ENCODE data around the gene AKAP9. TPM values are rescaled to one million over a fixed set of nuclear protein-coding genes. Genes with fewer than 3 reads are reported as not detected.
A peak's percentile ranks its signal among the peaks of the same experiment; 100 is the strongest.
"Not testable (repeated sequence)": the region's sequence is repeated elsewhere in the genome, so short reads cannot be mapped to it uniquely, and the experiment has no call there.

The AKAP9 gene
- total RNA-seq, 1 donor from 2014 or later: 75.4 TPM

- Histone ChIP-seq H3K9me3 (no peaks in the 10 kb centered on the region), H3K27me3 (no peaks in the 10 kb centered on the region), H3K36me3 (no peaks in the 10 kb centered on the region), H3K4me1 (peaks cover 27% of the 10 kb centered on the region), H3K27ac (peak overlapping the region; percentile 98), H3K4me3 (peak overlapping the region; percentile 88 to 98)
- no peak for DNase-seq (ENCODE audit: extremely low spot score in 2 of 2)
- TF ChIP-seq POLR2AphosphoS5 (IDR thresholded peaks at IDR 0.05; ENCODE audit: insufficient read depth in 1 of 2, low read depth in 1 of 2) (no peak), POLR2A (IDR thresholded peaks at IDR 0.05) (no peak)
- TF ChIP-seq, protein P1, sequence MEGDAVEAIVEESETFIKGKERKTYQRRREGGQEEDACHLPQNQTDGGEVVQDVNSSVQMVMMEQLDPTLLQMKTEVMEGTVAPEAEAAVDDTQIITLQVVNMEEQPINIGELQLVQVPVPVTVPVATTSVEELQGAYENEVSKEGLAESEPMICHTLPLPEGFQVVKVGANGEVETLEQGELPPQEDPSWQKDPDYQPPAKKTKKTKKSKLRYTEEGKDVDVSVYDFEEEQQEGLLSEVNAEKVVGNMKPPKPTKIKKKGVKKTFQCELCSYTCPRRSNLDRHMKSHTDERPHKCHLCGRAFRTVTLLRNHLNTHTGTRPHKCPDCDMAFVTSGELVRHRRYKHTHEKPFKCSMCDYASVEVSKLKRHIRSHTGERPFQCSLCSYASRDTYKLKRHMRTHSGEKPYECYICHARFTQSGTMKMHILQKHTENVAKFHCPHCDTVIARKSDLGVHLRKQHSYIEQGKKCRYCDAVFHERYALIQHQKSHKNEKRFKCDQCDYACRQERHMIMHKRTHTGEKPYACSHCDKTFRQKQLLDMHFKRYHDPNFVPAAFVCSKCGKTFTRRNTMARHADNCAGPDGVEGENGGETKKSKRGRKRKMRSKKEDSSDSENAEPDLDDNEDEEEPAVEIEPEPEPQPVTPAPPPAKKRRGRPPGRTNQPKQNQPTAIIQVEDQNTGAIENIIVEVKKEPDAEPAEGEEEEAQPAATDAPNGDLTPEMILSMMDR (IDR thresholded peaks at IDR 0.05): no peak
- intact Hi-C loops (cut with DNase I): no loop called here
These were observed 194.6 kb downstream of the AKAP9 start for GRCh38 chr7:92135052-92135889.

DNA sequence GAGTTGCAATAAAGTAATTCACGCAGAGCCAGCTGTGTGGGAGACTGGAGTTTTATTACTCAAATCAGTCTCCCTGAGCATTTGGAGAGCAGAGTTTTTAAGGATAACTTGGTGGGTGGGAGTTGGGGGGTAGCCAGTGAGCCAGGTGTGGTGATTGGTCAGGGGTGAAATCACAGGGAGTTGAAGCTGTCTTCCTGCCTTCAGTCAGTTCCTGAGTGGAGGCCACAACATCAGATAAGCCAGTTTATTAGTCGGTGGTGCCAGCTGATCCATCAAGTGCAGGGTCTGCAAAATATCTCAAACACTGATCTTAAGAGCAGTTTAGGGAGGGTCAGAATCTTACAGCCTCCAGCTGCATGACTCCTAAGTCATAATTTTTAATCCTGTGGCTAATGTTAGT is 196.9 kb downstream of the AKAP9 start:
- no peak for DNase-seq (ENCODE audit: extremely low spot score in 2 of 2)
- H3K27me3 ChIP-seq: no peaks in the 10 kb centered on the region
- intact Hi-C loops (cut with DNase I): no loop called here

GRCh38 chr7:92141161-92141560 is 200.5 kb downstream of the AKAP9 start:
- no peak for TF ChIP-seq POLR2AphosphoS5 (IDR thresholded peaks at IDR 0.05; ENCODE audit: insufficient read depth in 1 of 2, low read depth in 1 of 2)
- TF ChIP-seq POLR2A (IDR thresholded peaks at IDR 0.05): no peak
- TF ChIP-seq, protein P1 (IDR thresholded peaks at IDR 0.05): no peak
- Histone ChIP-seq H3K9me3 (no peaks in the 10 kb centered on the region), H3K36me3 (no peaks in the 10 kb centered on the region), H3K4me3 (no peak overlapping the region), H3K27me3 (no peaks in the 10 kb centered on the region), H3K27ac (no peak overlapping the region), H3K4me1 (no peaks in the 10 kb centered on the region)
- DNase-seq (ENCODE audit: extremely low spot score in 2 of 2): no peak
- intact Hi-C loops (cut with DNase I): no loop called here

More for the DNA sequence above, 196.9 kb downstream of the AKAP9 start:
- no peaks in the 10 kb centered on the region for H3K36me3 ChIP-seq
- no peak overlapping the region for H3K4me3 ChIP-seq
- no peaks in the 10 kb centered on the region for H3K9me3 ChIP-seq
- no peak overlapping the region for H3K27ac ChIP-seq
- TF ChIP-seq POLR2AphosphoS5 (IDR thresholded peaks at IDR 0.05; ENCODE audit: insufficient read depth in 1 of 2, low read depth in 1 of 2) (no peak), POLR2A (IDR thresholded peaks at IDR 0.05) (no peak)
- peaks cover 19% of the 10 kb centered on the region for H3K4me1 ChIP-seq

DNA sequence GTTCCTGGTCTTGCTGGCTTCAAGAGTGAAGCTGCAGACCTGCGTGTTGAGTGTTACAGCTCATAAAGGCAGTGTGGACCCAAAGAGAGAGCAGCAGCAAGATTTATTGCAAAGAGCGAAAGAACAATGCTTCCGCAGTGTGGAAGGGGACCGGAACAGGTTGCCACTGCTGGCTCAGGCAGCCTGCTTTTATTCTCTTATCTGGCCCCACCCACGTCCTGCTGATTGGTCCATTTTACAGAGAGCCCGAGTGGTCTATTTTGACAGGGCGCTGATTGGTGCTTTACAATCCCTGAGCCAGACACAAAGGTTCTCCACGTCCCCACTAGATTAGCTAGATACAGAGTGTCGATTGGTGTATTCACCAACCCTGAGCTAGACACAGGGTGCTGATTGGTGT is 202.1 kb downstream of the AKAP9 start:
- H3K4me1 ChIP-seq; DNase-seq (ENCODE audit: extremely low spot score in 2 of 2); H3K36me3 ChIP-seq; H3K27me3 ChIP-seq; H3K4me3 ChIP-seq; H3K27ac ChIP-seq; H3K9me3 ChIP-seq; intact Hi-C loops (cut with DNase I): not testable (repeated sequence)

GRCh38 chr7:92143192-92143880 is 202.7 kb downstream of the AKAP9 start:
- H3K36me3 ChIP-seq; DNase-seq (ENCODE audit: extremely low spot score in 2 of 2); H3K4me3 ChIP-seq; H3K4me1 ChIP-seq; H3K9me3 ChIP-seq; H3K27ac ChIP-seq; H3K27me3 ChIP-seq; intact Hi-C loops (cut with DNase I): not testable (repeated sequence)

- no peaks in the 10 kb centered on the region for H3K36me3 ChIP-seq
- H3K27me3 ChIP-seq: no peaks in the 10 kb centered on the region
- no peaks in the 10 kb centered on the region for H3K9me3 ChIP-seq
- intact Hi-C loops (cut with DNase I): no loop called here
- H3K4me1 ChIP-seq: no peaks in the 10 kb centered on the region
- TF ChIP-seq POLR2A (IDR thresholded peaks at IDR 0.05) (no peak), POLR2AphosphoS5 (IDR thresholded peaks at IDR 0.05; ENCODE audit: insufficient read depth in 1 of 2, low read depth in 1 of 2) (no peak)
- TF ChIP-seq, protein P1 (IDR thresholded peaks at IDR 0.05): no peak
- no peak for DNase-seq (ENCODE audit: extremely low spot score in 2 of 2)
- H3K4me3 ChIP-seq: no peak overlapping the region
- no peak overlapping the region for H3K27ac ChIP-seq
These were observed 209.1 kb downstream of the AKAP9 start for GRCh38 chr7:92149736-92150239.
